Upper lobe of left lung (tissue), 6 donors: ENCODE measurements around the gene PRKACB. TPM values are rescaled to one million over a fixed set of nuclear protein-coding genes. Genes with fewer than 3 reads are reported as not detected.

Experiments used
- ATAC-seq, 2 donors: fragments of 200-7000 bp; cut with Tn5 transposase; one replicate each; pipeline ENCODE4 v1.9.1; 2022; ENCODE audit warnings: mild to moderate bottlenecking in 2 of 2, moderate library complexity in 2 of 2; ENCODE audit not compliant: low FRiP score in 2 of 2
- DNase-seq, 2 donors: peaks; one replicate each; pipeline ENCODE4 v3.0.0-alpha.2; 2019 to 2020
- H3K27ac ChIP-seq, 4 donors: fragments of 200-600 bp; sonication (generic); one replicate each; pipeline ENCODE4 v1.5.1; 2016 to 2019
- H3K27me3 ChIP-seq, 4 donors: fragments of 200-600 bp; sonication (generic); one replicate each; pipeline ENCODE4 v1.5.1; 2017 to 2019
- H3K36me3 ChIP-seq, 4 donors: fragments of 200-600 bp; sonication (generic); one replicate each; pipeline ENCODE4 v1.5.1; 2016 to 2019
- H3K4me1 ChIP-seq, 4 donors: fragments of 200-600 bp; sonication (generic); one replicate each; pipeline ENCODE4 v1.5.1; 2018 to 2019
- H3K4me3 ChIP-seq, 4 donors: fragments of 200-600 bp; sonication (generic); one replicate each; pipeline ENCODE4 v1.5.1; 2017 to 2019; ENCODE audit warnings: mild to moderate bottlenecking in 2 of 4, moderate library complexity in 1 of 4
- H3K9me3 ChIP-seq, 4 donors: fragments of 200-600 bp; sonication (generic); one replicate each; pipeline ENCODE4 v1.5.1; 2018 to 2019
- CTCF ChIP-seq, 6 experiments: fragments of 450-650 bp in 4 of 6; fragments of 200-600 bp in 2 of 6; sonication (generic) in 2 of 6; IDR thresholded peaks; one replicate each; pipeline ENCODE4 v1.5.1; 2016 to 2019; ENCODE audit warnings: antibody characterized with exemption in 6 of 6
- EP300 ChIP-seq, 4 donors: sonication (generic); formaldehyde crosslinking; IDR thresholded peaks; one replicate each; pipeline ENCODE4 v1.5.1; 2017; ENCODE audit warnings: antibody characterized with exemption in 4 of 4, control low read depth in 2 of 4
- POLR2A ChIP-seq, 4 donors: fragments of 450-650 bp; IDR thresholded peaks; one replicate each; pipeline ENCODE4 v1.5.1; 2016 to 2017; ENCODE audit warnings: antibody characterized with exemption in 4 of 4, mild to moderate bottlenecking in 2 of 4
- POLR2AphosphoS5 ChIP-seq, 2 donors: sonication (generic); formaldehyde crosslinking; IDR thresholded peaks; one replicate each; pipeline ENCODE4 v1.5.1; 2017; ENCODE audit warnings: antibody characterized with exemption in 2 of 2
- WGBS, 2 donors: methylation state at CpG; one replicate each; pipeline ENCODE4 v1.1.5; 2017 to 2018; 5-methylcytosine and 5-hydroxymethylcytosine counted together
- total RNA-seq, 6 donors: library from RNA; depleted of rRNA in 4 of 6; stranded (reverse); fragments of >200 nt in 4 of 6; gene quantifications; one replicate each; pipeline versions ENCODE4 v1.1.0 to v1.2.1, GENCODE V29; 2016 to 2021
- donor health status: DM: no; HTN: no; CAD: no; lungs with moderate emphysema.
- donor health status: DM: no; HTN: yes; CAD: no; lungs with severe emphysema.

PRKACB gene
- total RNA-seq, 6 donors from 2014 or later: 7.9 to 27.8 (median 18.3) TPM

GRCh38 chr1:84116558-84116957, 27.5 kb upstream of the PRKACB start:
- ATAC-seq (no peak), DNase-seq (no peak)
- H3K27ac ChIP-seq: no peak overlapping the region
- no peak overlapping the region for H3K4me3 ChIP-seq
- H3K9me3 ChIP-seq: no peaks in the 10 kb centered on the region
- no peaks in the 10 kb centered on the region for H3K27me3 ChIP-seq
- 60 to 67% methylated on average over 2 of the region's 2 CpGs for WGBS, 2 donors
- TF ChIP-seq POLR2AphosphoS5 (IDR thresholded peaks at IDR 0.05) (no peak), POLR2A (IDR thresholded peaks at IDR 0.05) (no peak), CTCF (IDR thresholded peaks at IDR 0.05) (no peak), EP300 (IDR thresholded peaks at IDR 0.05) (no peak)
- no peaks in the 10 kb centered on the region for H3K36me3 ChIP-seq
- no peaks in the 10 kb centered on the region for H3K4me1 ChIP-seq

- no peak overlapping the region for H3K27ac ChIP-seq
- DNase-seq: no peak
- TF ChIP-seq POLR2AphosphoS5 (IDR thresholded peaks at IDR 0.05) (no peak), EP300 (IDR thresholded peaks at IDR 0.05) (no peak), POLR2A (IDR thresholded peaks at IDR 0.05) (no peak), CTCF (IDR thresholded peaks at IDR 0.05) (no peak)
- no peaks in the 10 kb centered on the region for H3K27me3 ChIP-seq
- ATAC-seq: no peak
- no peaks in the 10 kb centered on the region for H3K36me3 ChIP-seq
- WGBS, 2 donors: 100% methylated on average over 1 of the region's 1 CpG
- H3K4me1 ChIP-seq: no peaks in the 10 kb centered on the region
- H3K9me3 ChIP-seq: no peaks in the 10 kb centered on the region
- no peak overlapping the region for H3K4me3 ChIP-seq
These were observed 26.2 kb upstream of the PRKACB start for GRCh38 chr1:84117868-84118267.

- H3K36me3 ChIP-seq: no peaks in the 10 kb centered on the region
- H3K9me3 ChIP-seq: no peaks in the 10 kb centered on the region
- no peak for ATAC-seq
- TF ChIP-seq POLR2A (IDR thresholded peaks at IDR 0.05) (no peak), EP300 (IDR thresholded peaks at IDR 0.05) (no peak)
- DNase-seq: no peak
- no peaks in the 10 kb centered on the region for H3K27me3 ChIP-seq
- 64 to 89% methylated on average over 1 of the region's 1 CpG for WGBS, 2 donors
- H3K4me3 ChIP-seq: no peak overlapping the region
- no peak overlapping the region for H3K27ac ChIP-seq
- no peaks in the 10 kb centered on the region for H3K4me1 ChIP-seq
These were observed 22.7 kb upstream of the PRKACB start for GRCh38 chr1:84121360-84121759.

- no peaks in the 10 kb centered on the region for H3K36me3 ChIP-seq
- no peaks in the 10 kb centered on the region for H3K9me3 ChIP-seq
- ATAC-seq (peak in 1 of 2 donors; percentile 70), DNase-seq (peak in 1 of 2 donors; percentile 36)
- whole genome bisulfite sequencing, 2 donors: 8 to 13% methylated on average over 2 of the region's 2 CpGs
- H3K4me3 ChIP-seq: no peak overlapping the region
- no peak overlapping the region for H3K27ac ChIP-seq
- no peaks in the 10 kb centered on the region for H3K27me3 ChIP-seq
- H3K4me1 ChIP-seq: no peaks in the 10 kb centered on the region
- peak; percentile 26 to 52 (median 41) for TF ChIP-seq CTCF (IDR thresholded peaks at IDR 0.05)
- no peak for TF ChIP-seq EP300 (IDR thresholded peaks at IDR 0.05)
- no peak for TF ChIP-seq POLR2A (IDR thresholded peaks at IDR 0.05)
- TF ChIP-seq POLR2AphosphoS5 (IDR thresholded peaks at IDR 0.05): no peak
These were observed 21.2 kb upstream of the PRKACB start for GRCh38 chr1:84122780-84123382.

GRCh38 chr1:84133479-84133878, 10.6 kb upstream of the PRKACB start:
- TF ChIP-seq POLR2AphosphoS5 (IDR thresholded peaks at IDR 0.05) (no peak), EP300 (IDR thresholded peaks at IDR 0.05) (no peak), CTCF (IDR thresholded peaks at IDR 0.05) (no peak), POLR2A (IDR thresholded peaks at IDR 0.05) (no peak)
- Histone ChIP-seq H3K27ac (no peak overlapping the region), H3K4me3 (no peak overlapping the region), H3K9me3 (peaks cover 0 to under 1% (median 0%) of the 10 kb centered on the region in 4 donors), H3K4me1 (no peaks in the 10 kb centered on the region), H3K27me3 (no peaks in the 10 kb centered on the region), H3K36me3 (no peaks in the 10 kb centered on the region)
- 91 to 96% methylated on average over 7 of the region's 7 CpGs for WGBS, 2 donors
- DNase-seq: peak in 1 of 2 donors; percentile 1
- ATAC-seq: no peak
